IPS-11a (cell line): ENCODE measurements around the gene TCF12.

Experiments used
- H3K4me3 ChIP-seq: one replicate; pipeline ENCODE4 v1.5.1; 2013; ENCODE audit warnings: low read depth, low read length, control low read depth

TCF12 gene

GRCh38 chr15:57327985-57328471 is 409.6 kb downstream of the TCF12 start:
- H3K4me3 ChIP-seq, result no peak overlapping the region

GRCh38 chr15:57328479-57328878 is 410.0 kb downstream of the TCF12 start:
- no peak overlapping the region for H3K4me3 ChIP-seq

- H3K4me3 ChIP-seq, result no peak overlapping the region
Observed at GRCh38 chr15:57328897-57329296, 410.5 kb downstream of the TCF12 start.

- H3K4me3 ChIP-seq, result no peak overlapping the region
Observed at GRCh38 chr15:57329582-57330367, 411.3 kb downstream of the TCF12 start.

- no peak overlapping the region for H3K4me3 ChIP-seq
Observed at GRCh38 chr15:57330619-57331340, 412.3 kb downstream of the TCF12 start.

- no peak overlapping the region for H3K4me3 ChIP-seq
Observed at GRCh38 chr15:57332326-57332725, 413.9 kb downstream of the TCF12 start.

GRCh38 chr15:57333487-57333886 is 415.0 kb downstream of the TCF12 start:
- H3K4me3 ChIP-seq, result no peak overlapping the region

- no peak overlapping the region for H3K4me3 ChIP-seq
Observed at GRCh38 chr15:57334257-57334656, 415.8 kb downstream of the TCF12 start.

- no peak overlapping the region for H3K4me3 ChIP-seq
Observed at GRCh38 chr15:57335293-57335715, 416.9 kb downstream of the TCF12 start.

- no peak overlapping the region for H3K4me3 ChIP-seq
Observed at GRCh38 chr15:57335719-57336118, 417.3 kb downstream of the TCF12 start.

- H3K4me3 ChIP-seq, result no peak overlapping the region
Observed at GRCh38 chr15:57337868-57338411, 419.5 kb downstream of the TCF12 start.

- no peak overlapping the region for H3K4me3 ChIP-seq
Observed at GRCh38 chr15:57339321-57339720, 420.9 kb downstream of the TCF12 start.
